GM10266 (cell line): ENCODE results near the gene TBC1D2B.
"Not testable (repeated sequence)": the region's sequence is repeated elsewhere in the genome, so short reads cannot be mapped to it uniquely, and the experiment has no call there.

Experiments used
- DNase-seq: peaks from one replicate; pipeline ENCODE4 v3.0.0; 2012; ENCODE audit errors: extremely low spot score
- TF ChIP-seq, protein P1 (sequence below): IDR thresholded peaks from 2 replicates; pipeline ENCODE4 v1.5.1; 2012; ENCODE audit warnings: mild to moderate bottlenecking, low read depth; ENCODE audit not compliant: control insufficient read depth, insufficient read depth; ENCODE audit errors: missing control alignments

Gene TBC1D2B

DNA sequence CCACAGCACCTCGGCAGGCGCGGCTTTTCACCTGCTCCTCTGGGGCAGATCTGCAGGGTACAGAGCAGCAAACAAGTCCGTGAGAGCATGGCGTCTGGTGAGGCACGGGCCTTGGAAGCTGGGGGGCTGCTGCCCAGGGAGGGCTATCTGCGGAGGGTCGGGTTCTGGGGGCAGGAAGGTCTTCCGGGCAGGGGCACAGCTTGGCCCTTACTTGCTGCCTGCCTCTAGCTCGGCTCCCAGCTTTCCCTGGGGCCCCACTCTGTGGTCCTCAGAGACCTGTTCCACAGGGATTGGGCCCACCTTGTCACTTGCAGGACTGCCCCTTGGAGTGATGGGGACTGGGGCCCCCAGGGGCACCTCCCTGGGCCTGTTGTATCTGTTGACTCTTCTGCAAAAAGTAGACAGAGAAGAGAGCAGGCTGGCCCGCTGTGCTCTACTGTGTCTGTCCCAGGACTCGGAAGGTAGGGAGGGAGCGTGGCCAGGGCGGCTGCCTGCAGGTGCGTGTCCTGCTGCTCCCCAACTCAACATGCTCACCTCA is 84.1 kb downstream of the TBC1D2B start:
- no peak for DNase-seq
- TF ChIP-seq, protein P1, sequence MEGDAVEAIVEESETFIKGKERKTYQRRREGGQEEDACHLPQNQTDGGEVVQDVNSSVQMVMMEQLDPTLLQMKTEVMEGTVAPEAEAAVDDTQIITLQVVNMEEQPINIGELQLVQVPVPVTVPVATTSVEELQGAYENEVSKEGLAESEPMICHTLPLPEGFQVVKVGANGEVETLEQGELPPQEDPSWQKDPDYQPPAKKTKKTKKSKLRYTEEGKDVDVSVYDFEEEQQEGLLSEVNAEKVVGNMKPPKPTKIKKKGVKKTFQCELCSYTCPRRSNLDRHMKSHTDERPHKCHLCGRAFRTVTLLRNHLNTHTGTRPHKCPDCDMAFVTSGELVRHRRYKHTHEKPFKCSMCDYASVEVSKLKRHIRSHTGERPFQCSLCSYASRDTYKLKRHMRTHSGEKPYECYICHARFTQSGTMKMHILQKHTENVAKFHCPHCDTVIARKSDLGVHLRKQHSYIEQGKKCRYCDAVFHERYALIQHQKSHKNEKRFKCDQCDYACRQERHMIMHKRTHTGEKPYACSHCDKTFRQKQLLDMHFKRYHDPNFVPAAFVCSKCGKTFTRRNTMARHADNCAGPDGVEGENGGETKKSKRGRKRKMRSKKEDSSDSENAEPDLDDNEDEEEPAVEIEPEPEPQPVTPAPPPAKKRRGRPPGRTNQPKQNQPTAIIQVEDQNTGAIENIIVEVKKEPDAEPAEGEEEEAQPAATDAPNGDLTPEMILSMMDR = no peak

- TF ChIP-seq, protein P1 = no peak
- no peak for DNase-seq
These were observed 84.9 kb downstream of the TBC1D2B start for GRCh38 chr15:77992356-77993222.

DNA sequence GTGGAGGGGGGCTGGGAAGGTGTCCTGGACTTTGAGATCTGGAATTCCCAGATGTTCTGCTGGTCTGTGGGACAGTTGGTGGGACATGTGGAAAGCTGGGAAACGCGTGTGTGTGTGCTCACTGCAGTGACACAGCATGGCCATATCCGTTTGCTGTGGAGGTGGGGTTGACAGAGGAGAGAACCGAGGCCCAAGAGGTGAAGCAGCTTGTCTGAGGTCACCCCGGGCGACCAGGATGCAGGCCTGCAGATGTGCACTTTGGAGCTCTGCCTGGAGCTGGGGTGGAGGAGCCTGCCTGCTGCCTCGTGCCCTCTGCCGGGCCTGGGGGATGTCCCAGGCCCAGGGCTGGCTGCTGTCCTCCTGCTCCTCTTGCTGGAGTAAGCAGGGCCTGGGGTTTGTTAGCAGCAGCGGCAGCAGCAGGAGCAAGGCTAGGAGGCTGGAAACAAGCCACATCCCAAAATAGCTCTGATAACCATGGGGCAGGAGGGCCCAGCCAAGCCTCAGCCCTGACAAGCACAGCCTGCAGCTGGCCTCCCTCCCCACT is 85.8 kb downstream of the TBC1D2B start:
- not testable (repeated sequence) for DNase-seq

DNA sequence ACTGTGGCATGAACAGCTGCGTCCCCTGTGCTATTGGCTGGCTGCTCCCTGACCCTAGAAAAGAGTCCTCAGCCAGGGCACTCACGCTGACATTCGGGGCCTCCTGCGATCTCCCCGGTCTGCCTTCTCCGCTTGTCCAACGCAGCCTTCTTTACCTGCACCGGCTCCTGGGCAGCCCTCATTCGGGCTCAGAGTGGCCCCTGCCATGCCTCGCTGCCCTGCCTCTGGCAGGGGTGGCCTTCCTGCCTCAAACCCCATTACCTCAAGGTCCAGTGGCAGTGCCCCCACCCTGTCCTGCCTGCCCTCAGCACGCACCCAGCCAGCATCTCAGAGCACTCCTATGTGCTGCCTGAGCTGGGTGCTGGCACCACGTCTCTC is 86.5 kb downstream of the TBC1D2B start:
- DNase-seq = no peak

GRCh38 chr15:77989296-77990143 is 88.0 kb downstream of the TBC1D2B start:
- TF ChIP-seq, protein P1 = no peak
- DNase-seq = no peak

More for the DNA sequence above, 86.5 kb downstream of the TBC1D2B start:
- TF ChIP-seq, protein P1 = no peak

- no peak for DNase-seq
- TF ChIP-seq, protein P1 = no peak
These were observed 88.9 kb downstream of the TBC1D2B start for GRCh38 chr15:77988347-77989295.

- DNase-seq = not testable (repeated sequence)
These were observed 89.8 kb downstream of the TBC1D2B start for GRCh38 chr15:77987765-77988136.
